Kidney (tissue), 14 donors: ENCODE results near the gene CLDN6. TPM values are rescaled to one million over a fixed set of nuclear protein-coding genes. Genes with fewer than 3 reads are reported as not detected.

Experiments used
- DNase-seq, 5 donors: peaks; one replicate each; pipeline ENCODE4 v3.0.0-alpha.2; 2013 to 2020
- FAIRE-seq: peaks from 2 replicates; lab custom pipeline; 2012; peaks lifted over from hg19 to GRCh38; lab: Jason Lieb, UNC
- H3K27ac ChIP-seq, 2 donors: one replicate each; pipeline ENCODE4 v1.7.0; 2013; ENCODE audit warnings: low read depth in 2 of 2, low read length in 2 of 2, inconsistent platforms in 1 of 2
- H3K27me3 ChIP-seq: one replicate; pipeline ENCODE4 v1.7.1; 2013; ENCODE audit warnings: low read length, inconsistent platforms; ENCODE audit not compliant: control insufficient read depth, insufficient read depth
- H3K36me3 ChIP-seq, 3 donors: one replicate each; pipeline versions ENCODE4 v1.7.0 to v1.7.1; 2013; ENCODE audit warnings: low read length in 3 of 3, control low read depth in 1 of 3, inconsistent platforms in 1 of 3; ENCODE audit not compliant: insufficient read depth in 3 of 3, control insufficient read depth in 2 of 3
- H3K4me1 ChIP-seq, 3 donors: one replicate each; pipeline versions ENCODE4 v1.7.0 to v1.7.1; 2013; ENCODE audit warnings: low read length in 3 of 3, inconsistent platforms in 1 of 3, low read depth in 1 of 3; ENCODE audit not compliant: control insufficient read depth in 2 of 3, insufficient read depth in 2 of 3
- H3K4me3 ChIP-seq, 3 donors: one replicate each; pipeline versions ENCODE4 v1.7.0 to v1.8.1; 2013; ENCODE audit warnings: low read length in 3 of 3, control low read depth in 1 of 3, inconsistent platforms in 1 of 3
- H3K9ac ChIP-seq, 3 donors: one replicate each; pipeline versions ENCODE4 v1.7.0 to v1.7.1; 2013; ENCODE audit warnings: low read length in 3 of 3, control low read depth in 1 of 3, inconsistent platforms in 1 of 3
- H3K9me3 ChIP-seq, 3 donors: one replicate each; pipeline versions ENCODE4 v1.7.0 to v1.7.1; 2013; ENCODE audit warnings: low read length in 3 of 3, control low read depth in 1 of 3, inconsistent platforms in 1 of 3; ENCODE audit not compliant: control insufficient read depth in 2 of 3, insufficient read depth in 1 of 3
- CTCF ChIP-seq: IDR thresholded peaks from 3 replicates; pipeline ENCODE4 v1.5.1; 2012; ENCODE audit warnings: mild to moderate bottlenecking, moderate library complexity, borderline replicate concordance; ENCODE audit not compliant: insufficient read depth; ENCODE audit errors: extremely low read depth
- intact Hi-C: fragments of 100-400 bp; cut with DNase I; formaldehyde crosslinking; loops from one replicate; pipeline ENCODE4 v1.11.1; 2022
- polyA plus RNA-seq: library from polyadenylated mRNA; stranded (reverse); fragments of 350-450 nt; fragmentation: Illumina TruSeq; extraction: RNeasy Lipid Tissue Mini Kit (QIAGEN cat#74804); gene quantifications from one replicate; pipeline ENCODE4 v1.2.3, GENCODE V29; 2014; ENCODE audit warnings: low read depth, low replicate concordance; ENCODE audit not compliant: insufficient read depth
- total RNA-seq: library from RNA; stranded (reverse); fragmentation: NEBNext Ultra II Directional; extraction: Animal tissue kit (Norgen Biotek cat#: 25700); gene quantifications from one replicate; pipeline ENCODE4 v1.2.1, GENCODE V29; 2021
- donor health status: control.
- donor health status: control.
- donor health status: control.
- donor health status: control.
- donor health status: control.
- donor health status: DM: yes; HTN: yes; CAD: no.
- donor health status: Normal renal cell carcinoma (clear cell type).

The CLDN6 gene
- total and polyA plus RNA-seq, 2 donors from 2014 or later = 0.47 TPM; not detected in 1

DNA sequence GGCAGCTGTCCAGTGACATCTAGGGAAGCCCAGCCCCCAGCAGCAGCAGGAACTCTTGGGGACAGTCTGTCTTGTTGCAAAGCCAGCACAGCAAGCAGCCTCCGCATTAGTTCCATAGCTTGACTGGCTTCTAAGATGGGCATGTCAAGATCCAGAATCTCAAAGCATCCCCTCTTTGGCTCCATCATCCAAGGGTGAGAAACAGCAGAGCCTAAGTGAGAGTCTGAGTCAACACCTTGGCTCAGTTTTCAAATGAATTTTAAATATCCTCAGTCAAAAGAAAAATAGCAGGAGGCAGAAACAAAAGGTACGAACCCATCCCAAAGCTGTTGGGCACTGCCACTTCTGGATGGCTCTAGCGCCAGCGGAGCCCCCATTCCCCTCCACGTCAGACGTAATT, 3.0 kb downstream of the CLDN6 start:
- Histone ChIP-seq H3K4me1 (peaks cover 0 to 6% (median 0%) of the 10 kb centered on the region in 3 donors), H3K36me3 (no peaks in the 10 kb centered on the region), H3K9me3 (no peaks in the 10 kb centered on the region), H3K9ac (no peak overlapping the region), H3K27ac (no peak overlapping the region), H3K4me3 (no peak overlapping the region), H3K27me3 (peaks cover 7% of the 10 kb centered on the region)
- FAIRE-seq (no peak), DNase-seq (no peak)
- TF ChIP-seq CTCF = no peak
- intact Hi-C loops = no loop called here

DNA sequence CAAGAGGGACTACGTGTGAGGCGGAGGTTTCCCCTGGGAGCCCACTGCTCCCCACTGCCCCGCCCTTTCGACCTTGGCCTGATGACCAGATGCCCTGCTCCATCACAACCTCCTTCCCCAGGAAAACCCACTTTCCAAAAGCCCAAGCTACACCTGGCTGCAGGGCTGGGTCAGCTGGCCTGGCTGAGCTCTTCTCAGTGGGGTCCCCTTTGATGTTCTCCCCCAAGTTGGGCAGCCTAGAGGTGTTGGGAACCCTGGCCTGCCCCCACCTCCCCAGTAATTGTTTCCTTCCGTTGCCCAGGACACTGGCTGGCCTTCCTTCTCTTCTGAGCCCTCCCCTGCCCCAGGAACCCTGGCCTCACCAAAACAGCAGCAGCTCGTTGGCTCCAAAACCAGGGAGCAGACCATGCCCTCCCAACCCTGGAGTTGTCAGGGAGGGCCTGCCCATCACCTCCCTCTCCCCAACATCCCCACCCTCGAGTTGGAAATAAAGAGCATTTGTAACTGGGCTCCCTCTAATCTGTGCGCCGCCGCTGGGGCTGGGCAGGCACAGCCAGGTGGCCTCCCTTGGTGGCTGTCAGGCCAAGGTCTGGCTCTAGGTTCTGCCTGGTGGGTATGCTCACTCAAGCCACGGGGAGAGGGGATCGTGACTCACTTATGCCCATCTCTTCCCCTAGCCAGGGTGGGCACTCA, 3.8 kb downstream of the CLDN6 start:
- intact Hi-C loops = no loop called here
- FAIRE-seq = no peak

DNA sequence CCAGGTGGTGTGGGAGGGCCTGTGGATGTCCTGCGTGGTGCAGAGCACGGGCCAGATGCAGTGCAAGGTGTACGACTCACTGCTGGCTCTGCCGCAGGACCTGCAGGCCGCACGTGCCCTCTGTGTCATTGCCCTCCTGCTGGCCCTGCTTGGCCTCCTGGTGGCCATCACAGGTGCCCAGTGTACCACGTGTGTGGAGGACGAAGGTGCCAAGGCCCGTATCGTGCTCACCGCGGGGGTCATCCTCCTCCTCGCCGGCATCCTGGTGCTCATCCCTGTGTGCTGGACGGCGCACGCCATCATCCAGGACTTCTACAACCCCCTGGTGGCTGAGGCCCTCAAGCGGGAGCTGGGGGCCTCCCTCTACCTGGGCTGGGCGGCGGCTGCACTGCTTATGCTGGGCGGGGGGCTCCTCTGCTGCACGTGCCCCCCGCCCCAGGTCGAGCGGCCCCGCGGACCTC, 4.5 kb downstream of the CLDN6 start:
- no peak for TF ChIP-seq CTCF
- H3K4me1 ChIP-seq = peaks cover 0 to 3% (median 0%) of the 10 kb centered on the region in 3 donors
- H3K27ac ChIP-seq = no peak overlapping the region
- no peak for DNase-seq
- FAIRE-seq = no peak
- intact Hi-C loops = no loop called here
- H3K9ac ChIP-seq = no peak overlapping the region
- H3K27me3 ChIP-seq = peaks cover 7% of the 10 kb centered on the region
- H3K9me3 ChIP-seq = no peaks in the 10 kb centered on the region
- no peaks in the 10 kb centered on the region for H3K36me3 ChIP-seq
- no peak overlapping the region for H3K4me3 ChIP-seq

More for the DNA sequence above, 3.8 kb downstream of the CLDN6 start:
- Histone ChIP-seq H3K36me3 (no peaks in the 10 kb centered on the region), H3K27me3 (peaks cover 7% of the 10 kb centered on the region), H3K9ac (no peak overlapping the region), H3K4me3 (no peak overlapping the region), H3K27ac (no peak overlapping the region), H3K9me3 (no peaks in the 10 kb centered on the region), H3K4me1 (peaks cover 0 to 3% (median 0%) of the 10 kb centered on the region in 3 donors)
- DNase-seq = no peak
- no peak for TF ChIP-seq CTCF
